ENCODE measurements around the gene PHACTR1.

Gene PHACTR1

GRCh38 chr6:13331516-13332348 is 615.2 kb downstream of the PHACTR1 start:
- no peak for DNase-seq (ENCODE audit: low read depth)
- TF ChIP-seq, protein P1, sequence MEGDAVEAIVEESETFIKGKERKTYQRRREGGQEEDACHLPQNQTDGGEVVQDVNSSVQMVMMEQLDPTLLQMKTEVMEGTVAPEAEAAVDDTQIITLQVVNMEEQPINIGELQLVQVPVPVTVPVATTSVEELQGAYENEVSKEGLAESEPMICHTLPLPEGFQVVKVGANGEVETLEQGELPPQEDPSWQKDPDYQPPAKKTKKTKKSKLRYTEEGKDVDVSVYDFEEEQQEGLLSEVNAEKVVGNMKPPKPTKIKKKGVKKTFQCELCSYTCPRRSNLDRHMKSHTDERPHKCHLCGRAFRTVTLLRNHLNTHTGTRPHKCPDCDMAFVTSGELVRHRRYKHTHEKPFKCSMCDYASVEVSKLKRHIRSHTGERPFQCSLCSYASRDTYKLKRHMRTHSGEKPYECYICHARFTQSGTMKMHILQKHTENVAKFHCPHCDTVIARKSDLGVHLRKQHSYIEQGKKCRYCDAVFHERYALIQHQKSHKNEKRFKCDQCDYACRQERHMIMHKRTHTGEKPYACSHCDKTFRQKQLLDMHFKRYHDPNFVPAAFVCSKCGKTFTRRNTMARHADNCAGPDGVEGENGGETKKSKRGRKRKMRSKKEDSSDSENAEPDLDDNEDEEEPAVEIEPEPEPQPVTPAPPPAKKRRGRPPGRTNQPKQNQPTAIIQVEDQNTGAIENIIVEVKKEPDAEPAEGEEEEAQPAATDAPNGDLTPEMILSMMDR (IDR thresholded peaks at IDR 0.05; ENCODE audit: control insufficient read depth, insufficient read depth, low read depth, low read length, missing control alignments) = peak; percentile 55
- H3K4me3 ChIP-seq (ENCODE audit: control insufficient read depth, low read depth, low read length) = no peak overlapping the region

GRCh38 chr6:13332349-13332706 is 615.8 kb downstream of the PHACTR1 start:
- no peak for DNase-seq (ENCODE audit: low read depth)
- TF ChIP-seq, protein P1 (IDR thresholded peaks at IDR 0.05; ENCODE audit: control insufficient read depth, insufficient read depth, low read depth, low read length, missing control alignments) = no peak
- no peak overlapping the region for H3K4me3 ChIP-seq (ENCODE audit: control insufficient read depth, low read depth, low read length)

GRCh38 chr6:13334953-13335352 is 618.4 kb downstream of the PHACTR1 start:
- H3K4me3 ChIP-seq (ENCODE audit: control insufficient read depth, low read depth, low read length) = no peak overlapping the region
- TF ChIP-seq, protein P1 (IDR thresholded peaks at IDR 0.05; ENCODE audit: control insufficient read depth, insufficient read depth, low read depth, low read length, missing control alignments) = no peak
- DNase-seq (ENCODE audit: low read depth) = no peak

DNA sequence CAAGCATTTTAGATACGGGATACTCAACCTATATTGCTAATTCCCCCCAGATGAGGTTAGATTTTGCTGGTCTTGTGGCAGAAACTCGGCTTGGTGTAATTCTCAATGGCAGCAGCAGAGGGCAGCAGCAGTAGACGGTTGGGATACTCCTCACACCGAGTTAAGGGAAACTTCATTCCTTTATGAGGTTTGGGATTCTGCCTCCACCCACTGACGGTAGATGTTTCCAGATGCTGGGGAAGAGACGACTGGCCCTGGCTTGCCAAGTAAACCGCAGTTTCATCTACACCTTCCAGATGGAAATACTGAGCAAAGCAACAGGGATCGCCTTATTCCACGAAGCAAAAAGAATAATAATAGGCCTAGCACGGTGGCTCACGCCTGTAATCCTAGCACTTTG is 620.0 kb downstream of the PHACTR1 start:
- peak; percentile 95 for DNase-seq (ENCODE audit: low read depth)
- no peak overlapping the region for H3K4me3 ChIP-seq (ENCODE audit: control insufficient read depth, low read depth, low read length)
- TF ChIP-seq, protein P1 (IDR thresholded peaks at IDR 0.05; ENCODE audit: control insufficient read depth, insufficient read depth, low read depth, low read length, missing control alignments) = peak; percentile 90

DNA sequence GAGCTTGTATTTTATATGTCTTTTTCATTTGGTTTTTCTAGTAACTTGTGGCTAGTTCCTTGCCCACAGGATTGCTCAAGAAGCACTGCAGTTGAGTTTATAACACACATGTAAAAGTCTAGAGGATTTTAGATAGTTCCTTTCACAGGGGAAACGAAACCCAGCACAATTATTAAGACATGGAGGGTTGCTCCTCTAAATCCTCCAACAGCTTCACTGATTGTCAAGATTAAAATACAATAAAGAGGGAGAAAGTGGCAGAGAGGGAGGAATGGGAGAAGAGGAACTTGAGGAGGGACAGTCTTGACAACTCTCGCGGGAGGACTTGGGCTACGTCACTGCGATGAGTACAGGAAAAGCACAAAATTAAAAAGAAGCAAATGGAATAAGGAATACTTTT is 621.5 kb downstream of the PHACTR1 start:
- no peak overlapping the region for H3K4me3 ChIP-seq (ENCODE audit: control insufficient read depth, low read depth, low read length)
- TF ChIP-seq, protein P1 (IDR thresholded peaks at IDR 0.05; ENCODE audit: control insufficient read depth, insufficient read depth, low read depth, low read length, missing control alignments) = no peak

More for the DNA sequence above, 621.5 kb downstream of the PHACTR1 start:
- DNase-seq (ENCODE audit: low read depth) = no peak

Measured in AG09309 (cell line).